NCI-H187 treated with DMSO at 0.1 percent for 48 hours (cell line): ENCODE measurements around the gene SERPINI1.

Experiments used
- DNase-seq: peaks from one replicate; lab custom pipeline; 2025; lab: John Stamatoyannopoulos, UW

Gene SERPINI1

DNA sequence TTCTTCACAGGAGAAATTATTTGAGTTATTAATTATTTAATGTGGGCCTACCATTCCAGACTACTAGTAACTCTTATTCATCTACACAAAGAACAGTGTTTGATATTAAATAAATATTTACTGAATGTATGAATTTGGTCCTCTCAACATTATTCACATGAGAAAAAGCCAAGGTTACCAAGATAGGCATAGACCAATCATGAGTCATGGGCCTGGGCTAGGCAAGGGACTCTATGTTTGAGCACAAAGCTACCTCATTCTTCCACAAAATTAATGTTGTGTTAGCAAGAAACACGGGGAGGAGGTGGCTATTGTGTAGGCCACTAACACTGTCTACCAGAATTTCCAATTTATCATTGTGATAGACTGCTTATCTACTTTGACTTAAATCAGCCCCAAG, 115.7 kb downstream of the SERPINI1 start:
- no peak for DNase-seq

DNA sequence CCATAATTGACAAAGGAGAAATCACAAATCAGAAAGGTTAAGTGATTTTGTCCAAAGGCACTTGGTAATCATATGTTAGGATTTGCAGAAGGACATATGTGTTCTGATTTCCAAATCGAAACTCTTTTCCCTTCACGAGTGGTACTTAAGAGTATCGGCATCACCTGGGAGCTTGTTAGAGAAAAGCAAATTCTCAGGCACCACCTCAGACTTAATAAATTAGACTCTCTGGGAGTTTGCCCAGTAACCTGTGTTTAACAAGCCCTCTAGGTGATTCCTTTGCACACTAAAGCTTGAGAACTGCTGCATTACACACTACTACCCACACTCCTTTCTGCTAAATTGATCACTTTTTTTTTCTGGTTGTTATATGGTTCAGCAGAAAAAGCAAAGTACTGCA, 116.2 kb downstream of the SERPINI1 start:
- no peak for DNase-seq

DNA sequence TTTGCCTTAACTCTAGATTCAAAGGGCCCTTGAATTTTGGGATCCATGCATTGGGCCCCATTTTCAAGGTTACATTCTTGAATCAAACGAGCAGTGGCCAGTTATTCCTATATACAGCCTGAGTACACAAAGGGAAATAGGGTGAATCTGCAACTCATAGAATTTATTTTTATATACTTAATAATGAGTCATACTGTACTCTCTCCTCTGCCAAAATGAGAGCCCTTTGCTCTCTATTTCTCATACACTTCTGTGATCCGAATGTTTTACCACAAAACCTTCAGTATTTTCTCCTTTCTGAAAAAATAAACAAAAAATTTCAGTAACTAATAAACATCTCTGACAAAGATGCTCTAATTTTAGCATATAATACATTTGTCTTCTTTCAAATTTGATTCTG, 116.7 kb downstream of the SERPINI1 start:
- no peak for DNase-seq

GRCh38 chr3:167854063-167854462, 118.5 kb downstream of the SERPINI1 start:
- no peak for DNase-seq

DNA sequence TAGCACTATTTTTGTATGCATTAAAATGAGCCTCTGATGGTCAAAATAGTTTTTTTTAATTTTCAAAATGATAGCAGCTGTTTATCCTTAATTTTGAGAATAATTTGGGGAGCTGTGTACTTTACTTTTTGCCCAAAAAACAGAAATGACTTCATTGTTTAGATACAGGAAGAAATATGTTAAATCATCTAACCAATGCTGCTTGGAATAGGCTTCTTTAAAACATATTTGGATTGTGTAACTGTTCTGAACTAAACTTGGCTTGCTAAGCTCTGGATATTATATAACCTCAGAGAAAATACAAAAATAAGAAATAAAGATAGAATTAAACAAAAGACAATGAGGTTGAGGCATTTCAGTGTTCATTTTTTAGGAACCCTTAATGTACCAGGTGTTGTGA, 119.3 kb downstream of the SERPINI1 start:
- DNase-seq: no peak

DNA sequence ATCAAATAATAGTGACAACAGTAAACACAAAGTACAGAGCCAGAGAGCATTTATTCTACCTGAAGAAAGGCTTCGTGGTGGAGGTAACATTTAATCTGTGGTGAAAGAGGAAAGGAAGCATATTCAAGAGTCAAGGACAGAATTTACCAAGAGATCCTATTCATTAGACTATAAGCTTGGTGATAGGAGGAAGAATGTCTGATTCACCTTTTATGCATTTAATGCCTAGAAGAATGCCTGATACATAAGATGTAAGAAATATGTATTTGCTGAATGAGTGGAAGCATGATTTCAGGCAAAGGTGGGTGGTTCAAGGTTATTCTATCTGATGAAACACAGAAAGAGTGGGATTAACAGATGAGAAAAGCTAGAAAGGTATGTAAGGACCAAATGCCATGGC, 119.8 kb downstream of the SERPINI1 start:
- no peak for DNase-seq

- DNase-seq: no peak
Measured at GRCh38 chr3:167858865-167859264, 123.3 kb downstream of the SERPINI1 start.

GRCh38 chr3:167859610-167860009, 124.1 kb downstream of the SERPINI1 start:
- no peak for DNase-seq

DNA sequence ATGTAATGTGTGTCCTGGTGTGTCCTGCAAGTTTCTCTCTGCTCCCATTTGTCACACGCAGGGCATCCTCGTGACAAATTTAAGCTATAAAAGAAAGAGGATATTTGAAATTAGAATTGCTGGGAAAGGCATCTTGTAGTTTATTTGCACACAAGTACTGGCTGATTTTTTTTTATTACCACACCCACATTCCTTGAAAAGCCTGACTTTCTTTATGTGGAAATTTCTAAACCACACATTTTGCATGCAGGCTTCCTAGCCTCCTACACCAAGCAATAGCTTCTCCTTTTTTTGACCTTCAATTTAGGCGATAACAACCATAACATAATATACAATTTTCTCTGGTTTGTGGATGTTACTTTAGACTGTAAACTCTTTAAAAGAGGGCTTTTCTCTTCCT, 126.1 kb downstream of the SERPINI1 start:
- DNase-seq: no peak

- no peak for DNase-seq
Measured at GRCh38 chr3:167862104-167862730, 126.7 kb downstream of the SERPINI1 start.

DNA sequence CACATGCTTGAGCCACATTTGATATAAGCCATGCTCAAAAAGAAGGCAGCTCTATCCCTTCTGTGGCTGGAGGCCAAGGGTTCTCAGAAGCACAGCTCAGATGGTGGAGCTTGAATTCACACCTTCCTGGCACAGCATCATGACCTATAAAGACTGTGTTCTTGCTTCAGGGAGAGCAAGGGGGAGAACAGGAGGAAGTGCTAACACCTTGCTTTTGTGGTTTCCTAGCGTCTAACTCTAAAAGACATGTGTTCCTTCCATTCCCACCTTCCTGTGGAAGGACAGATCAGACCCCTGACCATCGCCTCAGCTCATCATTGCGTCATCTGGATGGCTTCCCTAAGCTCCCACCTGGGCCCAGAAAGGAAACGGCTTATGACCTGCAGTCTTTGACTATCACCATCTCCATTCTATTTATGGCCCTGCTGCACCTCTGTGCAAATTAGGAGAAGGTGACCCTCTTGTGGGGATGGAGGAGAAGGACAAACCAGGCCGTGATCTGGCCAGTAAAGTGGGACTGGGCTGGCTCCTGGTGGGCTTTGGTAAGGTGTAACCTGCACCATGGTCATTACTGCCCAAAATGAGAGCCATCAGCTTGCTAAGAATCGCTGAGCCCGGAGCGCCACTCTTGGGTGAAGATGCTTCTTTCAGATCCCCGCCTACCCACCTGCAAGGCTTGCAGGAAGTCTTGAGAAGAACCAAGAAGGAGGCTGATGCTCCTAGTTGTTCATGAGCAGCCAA, 128.5 kb downstream of the SERPINI1 start:
- DNase-seq: no peak

GRCh38 chr3:167864552-167864874, 129.0 kb downstream of the SERPINI1 start:
- DNase-seq: no peak

DNA sequence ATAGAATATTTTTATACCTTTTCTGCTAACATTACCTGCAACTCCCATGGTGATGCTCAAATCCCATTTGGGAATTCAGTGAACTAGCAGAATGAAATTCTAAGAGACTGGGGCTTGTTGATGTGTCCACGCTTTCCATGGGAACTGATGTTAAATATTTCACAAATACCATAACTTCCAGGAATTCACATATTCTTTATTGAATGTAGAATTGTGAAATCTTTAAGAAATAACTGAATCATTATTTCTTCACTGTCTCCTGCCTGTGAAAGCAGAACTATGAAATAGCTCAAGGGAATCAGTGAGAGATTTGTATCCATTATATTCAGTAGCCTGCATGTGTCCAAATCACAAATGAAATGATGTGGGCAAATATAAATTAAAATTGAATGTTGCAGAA, 130.8 kb downstream of the SERPINI1 start:
- no peak for DNase-seq

GRCh38 chr3:167867981-167868380, 132.5 kb downstream of the SERPINI1 start:
- no peak for DNase-seq

- DNase-seq: no peak
Measured at GRCh38 chr3:167870181-167870580, 134.7 kb downstream of the SERPINI1 start.

- no peak for DNase-seq
Measured at GRCh38 chr3:167870759-167871158, 135.2 kb downstream of the SERPINI1 start.

DNA sequence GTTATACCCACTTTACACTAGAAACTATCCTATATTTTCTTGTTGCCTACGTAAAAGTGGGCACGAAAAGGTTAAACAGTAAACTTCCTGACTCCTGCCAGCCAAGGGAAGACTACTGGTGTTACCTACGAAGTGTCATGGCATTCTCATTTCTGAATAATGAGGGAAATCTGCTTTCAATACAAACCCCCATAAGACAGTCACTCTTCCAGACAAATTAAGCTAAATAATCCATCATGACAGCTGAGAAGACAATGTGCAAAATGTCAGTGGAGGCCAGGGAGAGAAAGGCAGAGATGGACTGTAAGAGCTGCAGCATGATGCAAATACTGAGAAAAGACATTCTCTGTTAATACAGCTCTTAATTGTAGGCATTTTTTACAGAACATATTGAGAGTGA, 136.5 kb downstream of the SERPINI1 start:
- DNase-seq: no peak

- DNase-seq: no peak
Measured at GRCh38 chr3:167872941-167873340, 137.4 kb downstream of the SERPINI1 start.

GRCh38 chr3:167874671-167875372, 139.3 kb downstream of the SERPINI1 start:
- no peak for DNase-seq
